ENCODE measurements around the gene AAK1.

GRCh38 chr2:69659941-69660483, 16.5 kb upstream of the AAK1 start:
- TF ChIP-seq, protein P1, sequence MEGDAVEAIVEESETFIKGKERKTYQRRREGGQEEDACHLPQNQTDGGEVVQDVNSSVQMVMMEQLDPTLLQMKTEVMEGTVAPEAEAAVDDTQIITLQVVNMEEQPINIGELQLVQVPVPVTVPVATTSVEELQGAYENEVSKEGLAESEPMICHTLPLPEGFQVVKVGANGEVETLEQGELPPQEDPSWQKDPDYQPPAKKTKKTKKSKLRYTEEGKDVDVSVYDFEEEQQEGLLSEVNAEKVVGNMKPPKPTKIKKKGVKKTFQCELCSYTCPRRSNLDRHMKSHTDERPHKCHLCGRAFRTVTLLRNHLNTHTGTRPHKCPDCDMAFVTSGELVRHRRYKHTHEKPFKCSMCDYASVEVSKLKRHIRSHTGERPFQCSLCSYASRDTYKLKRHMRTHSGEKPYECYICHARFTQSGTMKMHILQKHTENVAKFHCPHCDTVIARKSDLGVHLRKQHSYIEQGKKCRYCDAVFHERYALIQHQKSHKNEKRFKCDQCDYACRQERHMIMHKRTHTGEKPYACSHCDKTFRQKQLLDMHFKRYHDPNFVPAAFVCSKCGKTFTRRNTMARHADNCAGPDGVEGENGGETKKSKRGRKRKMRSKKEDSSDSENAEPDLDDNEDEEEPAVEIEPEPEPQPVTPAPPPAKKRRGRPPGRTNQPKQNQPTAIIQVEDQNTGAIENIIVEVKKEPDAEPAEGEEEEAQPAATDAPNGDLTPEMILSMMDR (conservative IDR thresholded peaks at IDR 0.05; ENCODE audit: low read depth, low read length), result no peak
- TF ChIP-seq EZH2 (IDR thresholded peaks at IDR 0.05; ENCODE audit: low read length, unreplicated experiment), result no peak
